ENCODE measurements around the gene LTA.

DNA sequence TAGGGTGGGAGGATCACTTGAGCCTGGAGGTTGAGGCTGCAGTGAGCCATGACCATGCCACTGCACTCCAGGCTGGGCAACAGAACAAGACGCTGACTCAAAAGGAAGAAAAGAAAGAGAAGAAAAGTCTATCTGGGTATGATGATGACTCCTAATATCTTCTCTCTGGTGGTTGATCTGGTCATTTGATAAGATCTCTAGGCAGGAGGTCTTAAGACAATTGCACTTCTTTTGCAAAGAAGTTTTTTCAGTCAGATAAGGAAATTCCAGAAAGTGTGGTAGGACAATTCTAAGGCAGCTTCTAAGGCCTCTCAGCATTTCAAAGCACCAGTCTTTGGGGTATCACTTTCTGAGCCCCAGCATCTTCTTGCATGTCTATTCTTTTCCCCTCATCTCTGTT is 35.2 kb downstream of the LTA start:
- TF ChIP-seq RARB (CRISPR knock-in tag; IDR thresholded peaks at IDR 0.05), result no peak
- no peak for TF ChIP-seq ZNF70 (CRISPR knock-in tag; IDR thresholded peaks at IDR 0.05)
- no peak for TF ChIP-seq ARNTL (CRISPR knock-in tag; IDR thresholded peaks at IDR 0.05; ENCODE audit: borderline replicate concordance, low read depth)
- TF ChIP-seq TSHZ2 (CRISPR knock-in tag; IDR thresholded peaks at IDR 0.05), result no peak

Measured in SK-N-SH treated with all-trans-retinoic acid at 6 μM for 48 hours (cell line).